ENCODE data around the gene NAALADL2. TPM values are rescaled to one million over a fixed set of nuclear protein-coding genes. Genes with fewer than 3 reads are reported as not detected.

The NAALADL2 gene
- total RNA-seq, 4 donors from 2014 or later, result 0.85 to 6.3 (median 1.6) TPM

- Histone ChIP-seq H3K4me3 (no peak overlapping the region), H3K27me3 (no peaks in the 10 kb centered on the region), H3K9me3 (no peaks in the 10 kb centered on the region), H3K36me3 (no peaks in the 10 kb centered on the region), H3K4me1 (no peaks in the 10 kb centered on the region), H3K27ac (no peak overlapping the region)
- intact Hi-C loops (cut with DNase I), result no loop called here
- no peak for DNase-seq
- WGBS, 2 donors, result 92 to 97% methylated on average over 4 to 6 of the region's 6 CpGs
- TF ChIP-seq CTCF (IDR thresholded peaks at IDR 0.05), result no peak
- TF ChIP-seq POLR2A (IDR thresholded peaks at IDR 0.05), result no peak
Measured at GRCh38 chr3:174883881-174884675, 24.9 kb downstream of the NAALADL2 start.

GRCh38 chr3:174884776-174885568, 25.8 kb downstream of the NAALADL2 start:
- no peak overlapping the region for H3K27ac ChIP-seq
- TF ChIP-seq POLR2A (IDR thresholded peaks at IDR 0.05), result no peak
- no peak for TF ChIP-seq CTCF (IDR thresholded peaks at IDR 0.05)
- no peaks in the 10 kb centered on the region for H3K27me3 ChIP-seq
- H3K4me1 ChIP-seq, result no peaks in the 10 kb centered on the region
- DNase-seq, result no peak
- 72 to 83% methylated on average over 6 to 7 of the region's 7 CpGs for WGBS, 2 donors
- H3K36me3 ChIP-seq, result no peaks in the 10 kb centered on the region
- H3K9me3 ChIP-seq, result no peaks in the 10 kb centered on the region
- intact Hi-C loops (cut with DNase I), result no loop called here
- H3K4me3 ChIP-seq, result no peak overlapping the region

- TF ChIP-seq POLR2A (IDR thresholded peaks at IDR 0.05) (no peak), CTCF (IDR thresholded peaks at IDR 0.05) (no peak)
- 63 to 76% methylated on average over 6 of the region's 6 CpGs for WGBS, 2 donors
- no peak for DNase-seq
Measured at GRCh38 chr3:174891524-174892203, 32.5 kb downstream of the NAALADL2 start.

GRCh38 chr3:174907027-174907426, 47.9 kb downstream of the NAALADL2 start:
- Histone ChIP-seq H3K27me3 (no peaks in the 10 kb centered on the region), H3K4me1 (no peaks in the 10 kb centered on the region), H3K4me3 (no peak overlapping the region), H3K27ac (no peak overlapping the region), H3K9me3 (no peaks in the 10 kb centered on the region), H3K36me3 (no peaks in the 10 kb centered on the region)
- TF ChIP-seq POLR2A (IDR thresholded peaks at IDR 0.05), result no peak
- TF ChIP-seq CTCF (IDR thresholded peaks at IDR 0.05), result no peak
- intact Hi-C loops (cut with DNase I), result no loop called here
- DNase-seq, result no peak

More at GRCh38 chr3:174891524-174892203, 32.5 kb downstream of the NAALADL2 start:
- intact Hi-C loops (cut with DNase I), result no loop called here
- H3K27ac ChIP-seq, result no peak overlapping the region
- no peaks in the 10 kb centered on the region for H3K36me3 ChIP-seq
- H3K4me3 ChIP-seq, result no peak overlapping the region
- H3K27me3 ChIP-seq, result no peaks in the 10 kb centered on the region
- H3K9me3 ChIP-seq, result no peaks in the 10 kb centered on the region
- H3K4me1 ChIP-seq, result peaks cover 0 to 11% (median 3%) of the 10 kb centered on the region in 3 donors
